Rectal smooth muscle tissue (tissue), 1 donor: ENCODE data around the gene PLA2G4F.
"Not testable (repeated sequence)": the region's sequence is repeated elsewhere in the genome, so short reads cannot be mapped to it uniquely, and the experiment has no call there.

Experiments
- H3K27ac ChIP-seq: one replicate; pipeline ENCODE4 v1.7.0; 2013; ENCODE audit warnings: low read depth, low read length, inconsistent platforms
- H3K27me3 ChIP-seq: one replicate; pipeline ENCODE4 v1.7.0; 2013; ENCODE audit warnings: low read length; ENCODE audit not compliant: control insufficient read depth, insufficient read depth
- H3K36me3 ChIP-seq: one replicate; pipeline ENCODE4 v1.7.0; 2013; ENCODE audit warnings: low read length; ENCODE audit not compliant: control insufficient read depth, insufficient read depth
- H3K4me1 ChIP-seq: one replicate; pipeline ENCODE4 v1.7.0; 2013; ENCODE audit warnings: low read length; ENCODE audit not compliant: control insufficient read depth, insufficient read depth
- H3K4me3 ChIP-seq: one replicate; pipeline ENCODE4 v1.7.0; 2013; ENCODE audit warnings: low read length
- H3K9ac ChIP-seq: one replicate; pipeline ENCODE4 v1.7.0; 2013; ENCODE audit warnings: low read length

PLA2G4F gene

GRCh38 chr15:42093966-42094365, 62.5 kb downstream of the PLA2G4F start:
- Histone ChIP-seq H3K4me3 (no peak overlapping the region), H3K9ac (no peak overlapping the region), H3K36me3 (no peaks in the 10 kb centered on the region), H3K27ac (no peak overlapping the region), H3K4me1 (no peaks in the 10 kb centered on the region), H3K27me3 (no peaks in the 10 kb centered on the region)

- H3K36me3 ChIP-seq = no peaks in the 10 kb centered on the region
- H3K9ac ChIP-seq = no peak overlapping the region
- H3K4me3 ChIP-seq = no peak overlapping the region
- no peaks in the 10 kb centered on the region for H3K27me3 ChIP-seq
- H3K27ac ChIP-seq = no peak overlapping the region
- no peaks in the 10 kb centered on the region for H3K4me1 ChIP-seq
Observed at GRCh38 chr15:42092398-42093318, 63.8 kb downstream of the PLA2G4F start.

GRCh38 chr15:42091753-42092397, 64.6 kb downstream of the PLA2G4F start:
- H3K36me3 ChIP-seq, H3K27me3 ChIP-seq: not testable (repeated sequence)

GRCh38 chr15:42090781-42091180, 65.7 kb downstream of the PLA2G4F start:
- Histone ChIP-seq H3K27ac (no peak overlapping the region), H3K36me3 (no peaks in the 10 kb centered on the region), H3K4me3 (no peak overlapping the region), H3K27me3 (no peaks in the 10 kb centered on the region), H3K9ac (no peak overlapping the region), H3K4me1 (no peaks in the 10 kb centered on the region)

More at GRCh38 chr15:42091753-42092397, 64.6 kb downstream of the PLA2G4F start:
- not testable (repeated sequence) for H3K4me1 ChIP-seq, H3K27ac ChIP-seq, H3K9ac ChIP-seq, H3K4me3 ChIP-seq

- Histone ChIP-seq H3K27me3 (no peaks in the 10 kb centered on the region), H3K36me3 (no peaks in the 10 kb centered on the region), H3K9ac (no peak overlapping the region), H3K4me3 (no peak overlapping the region), H3K27ac (no peak overlapping the region), H3K4me1 (no peaks in the 10 kb centered on the region)
Observed at GRCh38 chr15:42090370-42090769, 66.1 kb downstream of the PLA2G4F start.

- Histone ChIP-seq H3K4me3 (no peak overlapping the region), H3K27ac (no peak overlapping the region), H3K27me3 (no peaks in the 10 kb centered on the region), H3K9ac (no peak overlapping the region), H3K36me3 (no peaks in the 10 kb centered on the region), H3K4me1 (no peaks in the 10 kb centered on the region)
Observed at GRCh38 chr15:42089942-42090341, 66.5 kb downstream of the PLA2G4F start.
